ENCODE results near the gene FDXR.

Gene FDXR

GRCh38 chr17:74857191-74857590 lies 15.6 kb downstream of the FDXR start:
- no peak for DNase-seq (ENCODE audit: low spot score)

- DNase-seq (ENCODE audit: low spot score), result no peak
These were observed 16.7 kb downstream of the FDXR start for GRCh38 chr17:74856112-74856511.

- DNase-seq (ENCODE audit: low spot score), result no peak
These were observed 17.5 kb downstream of the FDXR start for GRCh38 chr17:74855323-74855722.

DNA sequence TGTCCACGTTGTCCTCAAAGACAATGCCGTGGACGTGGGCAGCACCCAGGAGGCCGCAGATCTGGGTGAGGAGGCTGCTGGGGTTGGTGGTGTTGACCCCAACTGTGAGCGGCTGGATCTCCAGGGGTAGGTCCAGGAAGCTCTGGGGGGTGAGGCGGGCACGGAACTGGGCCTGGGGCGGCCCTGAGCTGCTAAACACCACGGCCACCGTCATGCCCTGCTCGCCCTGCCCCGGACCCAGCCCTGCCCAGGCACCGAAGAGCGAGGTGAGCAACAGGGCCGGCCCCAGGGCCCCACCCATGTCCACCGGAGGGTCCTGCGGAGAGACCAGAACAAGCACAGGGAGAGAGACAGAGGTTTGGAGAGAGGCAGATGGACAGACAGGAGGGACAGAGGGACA lies 18.0 kb downstream of the FDXR start:
- no peak for DNase-seq (ENCODE audit: low spot score)

DNA sequence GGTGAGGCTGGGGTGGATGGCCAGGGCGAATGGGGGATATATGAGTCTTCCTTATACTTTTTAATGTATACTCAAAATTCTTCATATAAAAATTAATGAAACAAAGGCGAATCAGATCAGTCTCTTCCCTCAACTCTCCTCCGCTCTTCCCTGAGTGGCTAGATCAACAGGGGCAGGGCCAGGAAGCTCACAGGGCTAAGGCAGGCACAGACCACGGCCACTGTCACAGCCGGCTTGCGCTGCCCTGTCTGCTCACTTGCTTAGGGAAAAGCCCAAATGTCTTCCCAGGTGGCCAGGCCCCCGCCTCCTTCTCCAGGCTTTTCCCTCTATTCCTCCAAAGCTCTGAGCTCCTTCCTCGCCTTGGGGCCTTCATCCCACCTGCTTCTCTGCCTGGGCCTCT lies 19.1 kb downstream of the FDXR start:
- no peak for DNase-seq (ENCODE audit: low spot score)

DNA sequence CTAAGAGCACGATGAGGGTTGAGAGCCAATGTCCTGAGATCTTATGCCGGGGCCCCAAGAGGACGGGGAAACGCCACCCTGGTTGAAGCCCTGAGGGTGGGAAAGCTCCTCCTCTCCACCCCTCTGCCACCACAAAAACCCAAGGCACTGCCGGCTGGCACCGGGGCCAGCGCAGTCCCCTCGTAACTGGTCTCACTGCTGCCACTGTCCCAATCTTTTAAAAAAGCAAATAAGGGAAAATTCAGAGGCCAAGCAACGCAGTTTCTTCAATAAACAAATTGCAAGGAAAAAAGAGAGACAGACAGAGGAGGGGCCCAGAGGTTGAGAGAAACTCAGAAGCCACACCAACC lies 19.8 kb downstream of the FDXR start:
- DNase-seq (ENCODE audit: low spot score), result no peak

DNA sequence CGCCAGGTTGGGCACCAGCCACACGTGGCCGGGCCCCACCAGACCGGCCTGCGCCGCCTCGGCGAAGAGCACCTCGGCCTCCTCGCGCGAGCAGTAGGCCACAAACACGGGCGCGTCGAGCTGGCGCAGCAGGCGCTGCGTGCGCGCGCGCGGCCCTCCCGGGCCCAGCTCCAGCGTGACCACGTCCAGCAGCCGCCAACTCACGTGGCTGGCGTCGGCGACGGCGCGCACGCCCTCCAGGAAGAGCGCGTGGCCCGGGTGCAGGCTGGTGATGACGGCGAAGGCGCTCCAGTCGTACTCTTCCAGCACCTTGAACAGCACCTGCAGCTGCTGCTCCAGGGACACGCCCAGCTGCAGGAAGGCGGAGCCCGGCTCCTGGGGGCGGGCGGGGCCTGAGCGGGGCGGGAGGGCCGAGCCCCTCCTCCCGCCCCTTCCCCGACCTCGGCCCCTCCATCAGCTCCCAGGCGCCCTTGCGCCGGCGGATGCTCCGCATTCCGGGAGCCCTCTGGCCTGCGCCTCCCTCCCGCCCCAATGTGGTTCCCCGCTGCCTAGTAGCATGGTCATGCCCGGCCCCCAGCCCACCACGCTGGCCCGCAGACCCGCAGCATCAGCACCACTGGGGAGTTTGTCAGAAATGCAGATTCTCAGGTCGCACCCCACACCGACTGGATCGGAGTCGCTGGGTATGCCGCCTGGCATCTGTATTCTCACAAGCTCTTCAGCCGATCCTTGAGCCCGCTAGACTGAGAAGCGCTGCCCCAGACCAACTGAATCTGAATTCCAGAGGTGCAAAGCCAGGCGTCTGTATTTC lies 20.4 kb downstream of the FDXR start:
- peak; percentile 46 for DNase-seq (ENCODE audit: low spot score)

DNA sequence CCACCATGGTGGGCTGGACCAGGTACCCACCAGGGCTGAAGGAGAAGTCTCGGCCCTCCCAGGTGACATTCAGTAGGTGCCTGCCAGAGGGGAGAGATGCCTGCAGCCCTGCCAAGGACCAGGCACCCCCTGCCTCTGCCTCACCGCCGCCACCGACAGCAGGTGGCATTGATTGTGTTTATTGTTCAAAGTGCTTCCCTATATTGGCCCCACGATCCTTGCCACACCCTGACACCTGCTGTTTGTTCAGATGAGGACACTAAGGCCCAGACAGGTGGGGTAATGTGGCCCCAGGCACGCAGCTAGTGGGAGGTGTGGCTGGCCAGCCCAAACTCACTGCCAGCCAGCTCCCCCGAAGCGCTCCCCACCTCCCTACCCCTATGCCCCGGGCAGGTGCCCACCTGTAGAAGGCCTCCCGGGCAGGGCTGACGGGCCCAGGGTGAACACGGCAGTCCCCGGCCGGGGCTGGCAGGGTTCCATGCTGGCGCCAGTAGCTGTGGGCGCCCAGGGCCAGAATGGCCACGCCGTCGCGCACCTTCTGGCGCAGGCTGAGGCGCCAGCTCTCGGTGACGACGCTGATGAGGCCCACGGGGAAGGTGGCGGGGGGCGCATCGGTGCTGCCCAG lies 21.1 kb downstream of the FDXR start:
- DNase-seq (ENCODE audit: low spot score), result no peak

DNA sequence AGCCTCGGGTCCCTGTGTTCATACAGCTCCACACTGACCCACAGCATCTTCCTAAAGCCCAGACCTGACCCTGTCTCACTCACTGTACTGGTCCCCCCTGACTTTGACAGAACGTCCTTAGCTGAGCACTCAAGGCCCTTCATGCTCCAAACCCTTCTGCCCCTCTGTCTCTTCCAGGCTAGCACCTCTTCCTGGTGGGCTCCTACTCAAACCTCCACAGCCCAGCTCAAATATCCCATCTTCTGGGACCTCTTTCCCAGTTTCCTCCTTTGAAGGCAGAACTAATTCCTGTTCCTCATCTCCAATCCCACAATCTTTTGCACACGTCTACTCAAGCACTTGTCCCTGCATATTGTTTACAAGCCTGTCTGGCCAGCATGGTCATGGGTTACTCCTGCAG lies 21.9 kb downstream of the FDXR start:
- DNase-seq (ENCODE audit: low spot score), result no peak

DNA sequence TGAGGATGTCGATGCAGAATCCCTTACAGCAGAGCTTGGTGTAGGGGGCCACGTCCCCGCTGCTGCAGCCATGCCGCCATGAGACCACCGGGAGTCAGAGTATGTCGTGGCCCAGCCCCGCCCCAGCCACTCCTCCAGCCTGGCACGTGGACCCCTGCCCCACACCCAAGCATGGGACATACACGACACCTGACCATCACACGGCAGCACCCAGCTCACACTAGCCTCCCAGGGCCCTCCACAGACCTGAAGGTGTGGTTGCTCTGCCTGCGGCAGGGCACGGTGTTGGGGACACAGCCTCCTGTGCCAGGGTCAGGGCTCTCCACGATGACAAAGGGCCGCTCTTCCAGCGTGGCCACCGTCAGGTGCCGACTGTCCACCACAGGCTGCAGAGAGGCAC lies 22.5 kb downstream of the FDXR start:
- no peak for DNase-seq (ENCODE audit: low spot score)

- no peak for DNase-seq (ENCODE audit: low spot score)
These were observed 24.0 kb downstream of the FDXR start for GRCh38 chr17:74848656-74849399.

DNA sequence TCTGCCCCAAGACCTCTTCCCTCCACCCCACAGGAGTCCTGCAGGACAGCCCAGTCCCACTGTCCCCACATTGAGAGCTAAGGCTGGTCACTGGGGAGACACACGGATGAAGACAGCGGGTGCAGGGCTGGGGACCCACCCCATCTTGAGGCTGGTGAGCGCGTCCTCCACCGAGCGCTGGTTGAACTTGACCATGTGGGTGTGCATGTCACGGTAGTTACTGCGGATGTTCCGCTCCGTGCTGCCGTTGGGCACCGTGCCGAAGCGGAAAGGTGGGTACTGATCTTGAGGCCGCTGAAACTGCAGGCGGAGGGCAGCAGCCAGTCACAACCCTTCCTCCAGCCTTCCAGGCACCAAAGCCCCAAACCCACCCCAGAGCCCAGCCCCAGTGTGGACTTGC lies 26.2 kb downstream of the FDXR start:
- DNase-seq (ENCODE audit: low spot score), result no peak

- DNase-seq (ENCODE audit: low spot score), result no peak
These were observed 29.5 kb downstream of the FDXR start for GRCh38 chr17:74843352-74843627.

DNA sequence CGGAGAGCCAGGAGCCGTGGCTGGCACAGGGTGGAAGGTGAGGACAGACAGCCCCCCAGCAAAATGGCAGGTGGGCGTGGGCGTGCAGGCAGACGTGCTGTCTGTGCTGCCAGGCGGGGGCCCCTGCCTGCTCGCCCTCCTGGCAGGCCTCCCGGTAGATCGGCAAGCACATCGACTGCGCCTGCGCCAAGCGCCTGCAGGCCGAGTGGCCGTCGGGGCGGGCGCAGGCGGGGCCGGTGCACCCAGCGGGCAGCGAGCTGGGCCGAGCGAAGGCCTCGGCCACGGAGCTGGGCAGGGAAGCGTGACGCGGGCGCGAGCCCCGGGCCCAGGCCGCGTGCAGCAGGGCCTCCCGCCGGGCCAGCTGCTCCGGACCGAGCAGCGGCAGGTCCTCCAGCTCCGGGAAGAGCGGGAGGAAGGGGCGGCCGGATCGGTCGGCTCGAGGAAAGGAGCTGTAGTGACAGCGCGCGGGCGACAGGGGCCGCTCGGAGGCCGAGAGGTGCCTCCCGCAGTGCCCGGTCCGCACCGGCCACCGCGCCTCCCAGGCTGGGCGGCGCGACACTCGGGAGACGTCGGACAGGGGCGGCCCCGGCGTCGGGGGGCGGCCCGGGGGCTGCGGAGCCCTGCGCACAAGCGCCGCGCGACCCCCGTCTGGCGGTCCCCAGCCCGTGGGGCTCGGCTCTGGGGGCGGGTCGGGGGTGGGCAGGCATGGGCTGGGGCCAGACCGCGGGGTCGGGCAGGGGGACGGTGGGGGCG lies 30.0 kb downstream of the FDXR start:
- DNase-seq (ENCODE audit: low spot score), result no peak

DNA sequence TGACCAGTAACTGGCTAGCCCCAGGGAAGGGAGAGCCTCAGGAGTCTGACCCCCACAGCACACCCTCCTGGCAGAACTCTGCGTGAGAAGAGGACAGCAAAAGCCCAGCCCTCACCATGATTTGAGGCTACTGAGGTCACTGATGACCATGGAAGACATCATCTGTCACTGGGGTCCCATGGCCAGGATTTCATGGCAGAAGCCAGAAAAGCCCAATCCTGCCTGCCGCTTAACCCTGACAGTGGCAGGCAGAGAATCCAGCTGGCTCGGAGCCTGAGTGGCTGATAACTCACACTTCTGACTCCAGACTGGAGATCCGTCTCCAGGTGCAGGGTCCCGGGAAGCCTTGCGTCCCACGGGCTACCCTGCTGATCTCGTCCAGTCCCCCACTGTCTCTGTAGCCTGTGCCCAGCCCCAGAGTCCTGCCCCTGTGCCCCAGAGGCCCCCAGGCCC lies 30.6 kb downstream of the FDXR start:
- DNase-seq (ENCODE audit: low spot score), result no peak

- no peak for DNase-seq (ENCODE audit: low spot score)
These were observed 31.7 kb downstream of the FDXR start for GRCh38 chr17:74840989-74841666.

DNA sequence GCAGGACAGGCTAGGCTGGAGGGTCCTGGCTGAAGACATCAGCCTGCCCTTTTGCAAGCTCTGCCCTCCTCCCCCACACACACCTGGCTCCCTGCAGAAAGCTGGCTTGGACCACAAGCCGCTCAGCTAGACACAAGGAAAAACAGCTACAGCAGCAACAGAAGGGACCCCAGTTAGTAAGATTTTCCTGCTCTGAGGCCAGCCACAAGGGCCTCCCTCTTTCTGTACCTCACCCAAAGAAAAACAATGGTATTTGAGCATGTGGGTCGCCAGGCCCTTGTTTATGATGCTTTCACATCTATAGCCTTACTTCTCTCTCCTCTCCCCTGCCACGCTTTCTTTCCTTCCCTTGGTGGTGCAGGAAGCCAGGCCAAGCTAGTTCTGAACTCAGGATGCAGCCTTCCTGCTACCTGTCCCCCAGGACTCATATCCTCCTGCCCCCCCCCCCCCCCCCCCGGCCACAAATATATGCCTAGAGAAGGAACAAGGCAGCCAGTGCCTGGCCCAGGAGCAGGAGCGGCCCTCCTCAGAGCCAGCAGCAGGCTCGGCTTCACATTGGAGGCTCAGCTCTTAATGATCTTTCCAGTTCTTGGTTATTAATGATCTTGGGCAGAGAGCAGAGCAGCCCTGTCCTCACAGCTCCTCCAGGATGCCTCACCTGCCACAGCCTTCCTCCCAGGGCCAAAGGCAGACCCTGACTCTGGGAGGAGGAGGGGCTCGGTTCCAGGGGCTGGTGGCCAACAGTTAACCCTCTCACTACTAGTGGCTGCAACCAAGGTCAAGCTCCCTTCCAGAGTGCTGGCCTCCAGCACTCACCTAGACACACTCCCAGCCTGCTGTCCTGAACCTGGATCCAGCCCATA lies 32.6 kb downstream of the FDXR start:
- no peak for DNase-seq (ENCODE audit: low spot score)

- no peak for DNase-seq (ENCODE audit: low spot score)
These were observed 34.5 kb downstream of the FDXR start for GRCh38 chr17:74838274-74838673.

DNA sequence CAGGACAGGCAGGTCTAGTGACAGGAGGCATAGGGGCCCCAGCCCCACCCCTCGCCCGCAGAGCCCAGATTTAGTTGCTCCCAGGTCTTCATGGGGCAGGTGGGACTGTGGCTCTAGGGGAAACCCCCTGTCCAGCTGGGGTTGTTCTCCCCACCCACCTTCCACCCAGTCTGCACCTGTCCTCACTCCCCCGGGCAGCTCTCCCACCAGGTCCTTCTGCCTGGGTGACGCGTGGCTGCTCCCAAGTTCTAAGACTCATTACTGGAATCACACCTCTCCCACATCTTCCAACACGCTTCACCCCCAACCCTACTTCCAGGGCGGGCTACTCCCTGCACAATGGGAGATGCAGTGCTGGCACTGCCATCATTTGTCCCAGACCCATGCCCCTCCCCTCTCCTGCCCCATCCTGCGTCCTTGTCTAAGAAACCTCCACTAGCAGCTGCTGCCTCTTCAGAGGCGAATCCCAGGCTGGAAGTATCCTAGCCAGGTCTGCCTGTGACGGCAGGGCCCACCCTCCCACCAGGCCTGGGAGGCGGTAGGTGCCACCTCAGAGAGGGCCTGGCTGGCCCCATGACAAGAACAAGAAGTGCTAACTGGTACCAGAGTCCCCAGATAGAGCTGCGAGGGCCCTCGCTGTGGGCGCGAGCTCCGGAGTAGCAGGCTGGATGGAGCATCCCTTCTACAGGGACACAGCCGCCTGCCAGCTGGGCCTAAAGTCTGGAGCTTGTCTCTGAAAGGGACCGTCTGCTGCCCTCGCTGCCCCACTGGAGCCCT lies 35.9 kb downstream of the FDXR start:
- DNase-seq (ENCODE audit: low spot score), result no peak

- DNase-seq (ENCODE audit: low spot score), result no peak
These were observed 36.6 kb downstream of the FDXR start for GRCh38 chr17:74836191-74836590.
